NCI-H69 (cell line): ENCODE measurements around the gene GABRB1.

Experiments
- DNase-seq: peaks from one replicate; lab custom pipeline; 2025; lab: John Stamatoyannopoulos, UW

The GABRB1 gene

GRCh38 chr4:47049347-47049746, 18.0 kb downstream of the GABRB1 start:
- no peak for DNase-seq

- no peak for DNase-seq
These were observed 19.7 kb downstream of the GABRB1 start for GRCh38 chr4:47050761-47051725.

GRCh38 chr4:47053485-47053884, 22.1 kb downstream of the GABRB1 start:
- DNase-seq, result no peak

- DNase-seq, result no peak
These were observed 22.8 kb downstream of the GABRB1 start for GRCh38 chr4:47054130-47054529.

- no peak for DNase-seq
These were observed 26.6 kb downstream of the GABRB1 start for GRCh38 chr4:47057991-47058390.

GRCh38 chr4:47060561-47060960, 29.2 kb downstream of the GABRB1 start:
- DNase-seq, result no peak

- DNase-seq, result no peak
These were observed 30.1 kb downstream of the GABRB1 start for GRCh38 chr4:47061435-47061834.

GRCh38 chr4:47065051-47065481, 33.7 kb downstream of the GABRB1 start:
- no peak for DNase-seq

- no peak for DNase-seq
These were observed 37.6 kb downstream of the GABRB1 start for GRCh38 chr4:47068986-47069385.

- no peak for DNase-seq
These were observed 40.6 kb downstream of the GABRB1 start for GRCh38 chr4:47071901-47072341.

GRCh38 chr4:47073647-47074046, 42.3 kb downstream of the GABRB1 start:
- DNase-seq, result no peak

- DNase-seq, result no peak
These were observed 43.4 kb downstream of the GABRB1 start for GRCh38 chr4:47074816-47075215.

- DNase-seq, result no peak
These were observed 43.9 kb downstream of the GABRB1 start for GRCh38 chr4:47075262-47075661.

GRCh38 chr4:47075919-47076318, 44.6 kb downstream of the GABRB1 start:
- no peak for DNase-seq

- DNase-seq, result no peak
These were observed 52.7 kb downstream of the GABRB1 start for GRCh38 chr4:47084111-47084510.

GRCh38 chr4:47084795-47085194, 53.4 kb downstream of the GABRB1 start:
- DNase-seq, result no peak

GRCh38 chr4:47088298-47088697, 56.9 kb downstream of the GABRB1 start:
- DNase-seq, result no peak

- no peak for DNase-seq
These were observed 64.5 kb downstream of the GABRB1 start for GRCh38 chr4:47095884-47096283.

- DNase-seq, result no peak
These were observed 70.1 kb downstream of the GABRB1 start for GRCh38 chr4:47101453-47101852.

GRCh38 chr4:47104986-47105385, 73.6 kb downstream of the GABRB1 start:
- no peak for DNase-seq

- DNase-seq, result no peak
These were observed 75.2 kb downstream of the GABRB1 start for GRCh38 chr4:47106561-47106960.

GRCh38 chr4:47109379-47109778, 78.0 kb downstream of the GABRB1 start:
- DNase-seq, result no peak

GRCh38 chr4:47110546-47111132, 79.3 kb downstream of the GABRB1 start:
- no peak for DNase-seq
